ENCODE results near the gene RBM22.

DNA sequence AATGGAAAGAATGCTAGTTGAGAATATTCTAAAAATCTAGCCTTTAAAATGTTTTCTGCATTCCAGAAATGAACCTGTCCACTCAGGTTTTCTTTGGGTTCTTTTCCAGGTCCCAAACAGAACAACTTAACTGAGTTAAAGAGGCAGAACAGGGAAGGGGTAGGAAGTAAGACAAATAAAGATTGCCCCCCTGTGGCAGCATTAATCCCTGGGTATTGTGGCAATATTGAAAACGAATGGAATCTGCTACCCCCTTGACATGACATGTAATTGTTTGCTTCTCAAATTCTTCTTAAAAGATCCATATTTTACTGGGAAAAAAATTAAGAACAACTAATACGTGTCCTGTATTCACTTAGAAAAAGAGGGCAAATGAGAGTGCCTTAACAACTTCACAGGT is 9.3 kb upstream of the RBM22 start:
- TF ChIP-seq POLR2A (IDR thresholded peaks at IDR 0.05; ENCODE audit: extremely low read depth, insufficient read length) (no peak), CTCF (IDR thresholded peaks at IDR 0.05; ENCODE audit: low read depth, low read length) (peak; percentile 13), MYC (IDR thresholded peaks at IDR 0.05; ENCODE audit: low read depth, low read length) (no peak), MAX (IDR thresholded peaks at IDR 0.05; ENCODE audit: low read depth, low read length) (no peak)

Data from NB4 (cell line).